Measurements from ENCODE around the gene SSC4D. TPM values are rescaled to one million over a fixed set of nuclear protein-coding genes. Genes with fewer than 3 reads are reported as not detected.

SSC4D gene
- total RNA-seq, 3 donors from 2014 or later = 1.9 to 2.6 TPM; not detected in 1

GRCh38 chr7:76340617-76341131 lies 68.8 kb downstream of the SSC4D start:
- TF ChIP-seq POLR2A (IDR thresholded peaks at IDR 0.05) (no peak), POLR2AphosphoS5 (IDR thresholded peaks at IDR 0.05) (no peak)
- TF ChIP-seq, protein P1, sequence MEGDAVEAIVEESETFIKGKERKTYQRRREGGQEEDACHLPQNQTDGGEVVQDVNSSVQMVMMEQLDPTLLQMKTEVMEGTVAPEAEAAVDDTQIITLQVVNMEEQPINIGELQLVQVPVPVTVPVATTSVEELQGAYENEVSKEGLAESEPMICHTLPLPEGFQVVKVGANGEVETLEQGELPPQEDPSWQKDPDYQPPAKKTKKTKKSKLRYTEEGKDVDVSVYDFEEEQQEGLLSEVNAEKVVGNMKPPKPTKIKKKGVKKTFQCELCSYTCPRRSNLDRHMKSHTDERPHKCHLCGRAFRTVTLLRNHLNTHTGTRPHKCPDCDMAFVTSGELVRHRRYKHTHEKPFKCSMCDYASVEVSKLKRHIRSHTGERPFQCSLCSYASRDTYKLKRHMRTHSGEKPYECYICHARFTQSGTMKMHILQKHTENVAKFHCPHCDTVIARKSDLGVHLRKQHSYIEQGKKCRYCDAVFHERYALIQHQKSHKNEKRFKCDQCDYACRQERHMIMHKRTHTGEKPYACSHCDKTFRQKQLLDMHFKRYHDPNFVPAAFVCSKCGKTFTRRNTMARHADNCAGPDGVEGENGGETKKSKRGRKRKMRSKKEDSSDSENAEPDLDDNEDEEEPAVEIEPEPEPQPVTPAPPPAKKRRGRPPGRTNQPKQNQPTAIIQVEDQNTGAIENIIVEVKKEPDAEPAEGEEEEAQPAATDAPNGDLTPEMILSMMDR (IDR thresholded peaks at IDR 0.05) = no peak
- DNase-seq (ENCODE audit: low spot score in 2 of 2) = no peak
- intact Hi-C loops (cut with DNase I; ENCODE audit: low total_unique reads) = no loop called here
- Histone ChIP-seq H3K27ac (no peak overlapping the region), H3K4me3 (no peak overlapping the region), H3K36me3 (no peaks in the 10 kb centered on the region), H3K27me3 (no peaks in the 10 kb centered on the region), H3K4me1 (no peaks in the 10 kb centered on the region), H3K9me3 (no peaks in the 10 kb centered on the region)

Other genes starting within 250 kb of the SSC4D start
- 1 to 10 TPM; 3.4 to 7.9 (median 3.4) TPM for gene SRRM3, start 207.8 kb downstream of the SSC4D start, total RNA-seq
- 100 to 1,000 TPM; 210 to 264 (median 211) TPM for gene HSPB1, start 107.0 kb downstream of the SSC4D start, total RNA-seq
- 100 to 1,000 TPM in 1 of 3 donors, 10 to 100 TPM in 2; 58.7 to 128 (median 63.7) TPM for gene YWHAG, start 50.7 kb downstream of the SSC4D start, total RNA-seq
- gene ZP3, start 15.3 kb upstream of the SSC4D start, total RNA-seq = 1 to 10 TPM; 1.4 to 2.9 (median 2.0) TPM
- gene DTX2, start 52.0 kb upstream of the SSC4D start, total RNA-seq = 10 to 100 TPM; 17.6 to 30.5 (median 21.7) TPM
- 10 to 100 TPM in 1 of 3 donors, 1 to 10 TPM in 2; 2.1 to 77.9 (median 5.9) TPM for gene UPK3B, start 100.9 kb upstream of the SSC4D start, total RNA-seq
- under 1 TPM in 1 of 3 donors, not detected in 2; 0.73 TPM for gene SPDYE16, start 133.6 kb upstream of the SSC4D start, total RNA-seq
- gene POMZP3, start 217.6 kb upstream of the SSC4D start, total RNA-seq = 1 to 10 TPM; 3.4 to 7.2 (median 6.6) TPM